ENCODE results near the gene SUN3. TPM values are rescaled to one million over a fixed set of nuclear protein-coding genes. Genes with fewer than 3 reads are reported as not detected.

Gene SUN3
- total RNA-seq, 1 donor from 2014 or later: not detected

DNA sequence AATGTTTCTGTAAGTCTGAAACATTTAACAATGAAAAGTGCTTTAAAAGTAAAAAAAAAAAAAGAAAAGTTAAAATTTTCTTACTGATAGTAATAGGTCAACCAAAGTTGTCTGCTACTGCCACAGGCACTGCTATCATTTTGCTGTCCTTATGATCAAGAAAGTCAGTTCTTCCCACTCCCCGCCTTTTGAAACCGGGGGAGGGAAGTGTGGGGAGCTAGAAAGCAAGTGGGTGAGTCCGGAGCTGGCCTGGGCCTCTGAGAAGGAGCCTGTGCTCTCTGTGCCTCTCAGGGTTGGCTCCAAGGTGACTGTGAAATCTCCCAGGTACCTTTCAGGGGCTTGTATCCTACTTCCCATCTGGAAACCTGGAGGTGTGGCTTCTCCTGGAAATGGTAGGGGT lies 13.7 kb upstream of the SUN3 start:
- TF ChIP-seq, protein P1, sequence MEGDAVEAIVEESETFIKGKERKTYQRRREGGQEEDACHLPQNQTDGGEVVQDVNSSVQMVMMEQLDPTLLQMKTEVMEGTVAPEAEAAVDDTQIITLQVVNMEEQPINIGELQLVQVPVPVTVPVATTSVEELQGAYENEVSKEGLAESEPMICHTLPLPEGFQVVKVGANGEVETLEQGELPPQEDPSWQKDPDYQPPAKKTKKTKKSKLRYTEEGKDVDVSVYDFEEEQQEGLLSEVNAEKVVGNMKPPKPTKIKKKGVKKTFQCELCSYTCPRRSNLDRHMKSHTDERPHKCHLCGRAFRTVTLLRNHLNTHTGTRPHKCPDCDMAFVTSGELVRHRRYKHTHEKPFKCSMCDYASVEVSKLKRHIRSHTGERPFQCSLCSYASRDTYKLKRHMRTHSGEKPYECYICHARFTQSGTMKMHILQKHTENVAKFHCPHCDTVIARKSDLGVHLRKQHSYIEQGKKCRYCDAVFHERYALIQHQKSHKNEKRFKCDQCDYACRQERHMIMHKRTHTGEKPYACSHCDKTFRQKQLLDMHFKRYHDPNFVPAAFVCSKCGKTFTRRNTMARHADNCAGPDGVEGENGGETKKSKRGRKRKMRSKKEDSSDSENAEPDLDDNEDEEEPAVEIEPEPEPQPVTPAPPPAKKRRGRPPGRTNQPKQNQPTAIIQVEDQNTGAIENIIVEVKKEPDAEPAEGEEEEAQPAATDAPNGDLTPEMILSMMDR (conservative IDR thresholded peaks at IDR 0.05; ENCODE audit: low read depth, low read length): no peak

DNA sequence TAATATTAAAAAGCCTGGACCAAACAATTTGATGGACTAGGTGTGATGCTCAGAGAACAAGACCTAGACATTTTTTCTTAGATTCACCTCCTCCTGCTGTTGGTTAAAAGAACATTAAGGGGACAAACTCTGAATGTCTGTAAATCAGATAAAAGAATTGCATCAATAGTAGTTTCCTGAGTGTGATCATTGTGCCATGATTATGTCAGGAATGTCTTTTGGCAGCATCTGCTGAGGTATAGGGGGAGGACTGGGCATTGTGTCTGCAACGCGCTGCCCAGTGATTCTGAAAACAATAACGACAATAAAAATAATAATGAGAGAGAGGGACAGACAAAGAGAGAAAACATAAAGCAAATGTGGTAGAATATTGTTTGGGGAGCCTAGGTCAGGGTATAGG lies 13.3 kb upstream of the SUN3 start:
- no peak for DNase-seq (ENCODE audit: low read depth)
- H3K4me3 ChIP-seq (ENCODE audit: low read depth, low read length): no peak overlapping the region
- TF ChIP-seq, protein P1 (conservative IDR thresholded peaks at IDR 0.05; ENCODE audit: low read depth, low read length): no peak

More for the DNA sequence above, 13.7 kb upstream of the SUN3 start:
- no peak for DNase-seq (ENCODE audit: low read depth)
- H3K4me3 ChIP-seq (ENCODE audit: low read depth, low read length): no peak overlapping the region

DNA sequence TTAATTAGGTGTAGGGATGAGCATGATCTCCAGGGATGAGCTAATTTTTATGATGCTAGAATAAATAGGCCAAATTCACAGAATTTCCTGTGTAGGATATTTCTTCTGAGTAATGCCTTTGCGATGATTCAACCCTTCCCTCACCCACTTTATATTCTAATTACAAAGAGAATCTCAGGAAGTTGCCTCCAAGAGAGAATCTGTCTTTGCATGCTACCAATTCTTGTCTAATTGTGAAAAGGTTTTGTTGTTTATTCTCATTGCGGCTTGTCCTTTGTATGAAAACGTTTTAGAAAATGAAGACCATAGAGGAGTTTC lies 12.7 kb upstream of the SUN3 start:
- TF ChIP-seq, protein P1 (conservative IDR thresholded peaks at IDR 0.05; ENCODE audit: low read depth, low read length): no peak
- DNase-seq (ENCODE audit: low read depth): no peak
- no peak overlapping the region for H3K4me3 ChIP-seq (ENCODE audit: low read depth, low read length)

DNA sequence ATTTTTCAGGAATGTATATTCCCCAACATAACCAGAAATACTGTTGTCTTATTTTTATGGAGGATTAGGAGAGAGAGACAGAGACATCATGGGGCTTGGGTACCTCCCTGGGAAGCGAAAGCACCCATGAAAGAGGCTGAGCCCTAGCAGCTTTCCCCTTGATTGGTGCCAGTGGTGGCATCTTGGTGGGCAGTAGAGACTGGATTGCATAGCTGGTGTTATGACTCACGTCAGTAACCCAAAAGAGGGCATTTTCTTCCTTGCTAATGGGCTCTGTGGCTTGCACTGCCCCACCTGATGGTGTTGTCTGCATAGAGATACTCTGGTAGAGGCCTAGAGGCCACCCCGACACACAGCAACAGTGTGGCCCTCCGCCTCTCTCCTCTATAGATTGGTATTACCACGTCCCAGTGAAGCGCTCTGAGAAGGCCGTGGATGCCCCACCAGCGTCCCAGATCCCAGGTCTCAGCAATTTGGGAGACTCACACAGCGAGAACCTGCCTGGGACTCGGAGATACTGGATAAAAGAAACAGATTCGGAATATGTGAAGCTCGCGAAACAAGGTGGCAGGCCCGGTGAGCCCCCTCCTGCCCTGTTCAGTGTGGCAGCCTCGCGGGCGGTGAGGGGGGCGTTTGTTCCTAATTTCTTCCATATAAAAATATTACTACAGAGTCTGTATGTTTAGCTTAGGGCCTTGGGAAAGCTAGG lies 12.2 kb upstream of the SUN3 start:
- H3K4me3 ChIP-seq (ENCODE audit: low read depth, low read length): no peak overlapping the region
- DNase-seq (ENCODE audit: low read depth): no peak
- TF ChIP-seq, protein P1 (conservative IDR thresholded peaks at IDR 0.05; ENCODE audit: low read depth, low read length): no peak

DNA sequence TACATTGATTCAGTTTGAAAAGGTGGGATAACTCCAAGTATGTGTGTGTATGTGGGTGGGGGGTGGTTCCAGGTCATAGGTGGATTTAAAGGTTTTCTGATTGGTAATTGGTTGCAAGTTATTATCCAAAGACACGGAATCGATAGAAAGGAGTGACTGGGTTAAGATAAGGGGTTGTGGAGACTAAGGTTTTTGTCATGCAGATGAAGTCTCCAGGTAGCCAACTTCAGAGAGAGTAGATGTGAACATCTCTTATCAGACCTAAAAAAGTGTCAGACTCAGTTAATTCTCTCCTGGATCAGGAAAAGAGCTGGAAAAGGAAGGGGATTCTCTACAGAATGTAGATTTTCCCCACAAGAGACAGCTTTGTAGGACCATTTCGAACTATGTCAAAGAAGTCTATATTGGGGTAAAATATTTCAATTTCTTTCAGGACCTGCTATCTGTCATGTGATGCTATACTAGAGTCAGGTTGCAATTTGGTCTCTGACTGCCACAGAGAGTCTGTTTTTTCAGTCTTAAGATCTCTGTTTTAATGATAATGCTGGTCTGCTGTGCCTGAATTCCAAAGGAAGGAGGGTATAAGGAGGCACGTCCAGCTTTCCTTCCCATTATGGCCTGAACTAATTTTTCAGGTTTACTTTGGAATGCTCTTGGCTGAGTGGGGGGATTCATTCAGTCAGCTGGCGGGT lies 10.1 kb upstream of the SUN3 start:
- TF ChIP-seq, protein P1 (conservative IDR thresholded peaks at IDR 0.05; ENCODE audit: low read depth, low read length): no peak
- no peak for DNase-seq (ENCODE audit: low read depth)
- no peak overlapping the region for H3K4me3 ChIP-seq (ENCODE audit: low read depth, low read length)

DNA sequence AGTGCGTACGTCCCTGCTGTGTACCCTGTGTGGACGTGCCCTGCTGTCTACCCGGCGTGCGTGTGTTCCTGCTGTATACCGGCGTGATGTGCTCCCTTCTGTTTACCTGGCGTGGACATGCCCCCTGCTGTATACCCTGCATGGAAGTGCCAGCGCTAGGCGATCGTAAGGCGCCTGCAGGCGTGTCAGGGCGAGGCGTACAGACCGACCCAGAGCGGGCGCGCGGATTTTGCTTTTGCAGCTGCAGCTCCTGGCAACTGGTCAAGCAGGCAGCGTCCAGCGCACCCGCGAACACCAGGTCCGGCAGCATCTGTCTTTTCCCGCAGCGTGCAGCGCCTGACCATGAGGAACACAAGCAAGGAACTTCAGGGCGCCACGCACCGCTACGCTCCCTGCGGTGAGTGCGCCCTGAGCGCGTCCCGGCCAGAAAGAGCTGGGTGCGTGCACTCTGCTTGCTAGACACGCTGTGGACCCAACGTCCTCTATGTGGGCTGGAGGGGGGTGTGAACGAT lies 7.1 kb upstream of the SUN3 start:
- TF ChIP-seq, protein P1 (conservative IDR thresholded peaks at IDR 0.05; ENCODE audit: low read depth, low read length): no peak
- H3K4me3 ChIP-seq (ENCODE audit: low read depth, low read length): peak overlapping the region; percentile 66
- DNase-seq (ENCODE audit: low read depth): no peak

All from epithelial cell of proximal tubule (primary cell).